ENCODE results near the gene SPSB2.
A peak's percentile ranks its signal among the peaks of the same experiment; 100 is the strongest.

Gene SPSB2

GRCh38 chr12:6851921-6852650 is 21.0 kb downstream of the SPSB2 start, which contains the start of gene USP5:
Gene USP5, plus strand, starts transcription at chr12:6852150. Its CDS starts 30 bp downstream, at chr12:6852180.
- peak; percentile 100 for DNase-seq (ENCODE audit: low spot score)

- DNase-seq (ENCODE audit: low spot score), result peak; percentile 99
These were observed 21.8 kb downstream of the SPSB2 start, which contains the start of gene CDCA3 for GRCh38 chr12:6851153-6851920. Gene CDCA3, minus strand, starts transcription at chr12:6851286. Its CDS starts 334 bp downstream, at chr12:6850952.

GRCh38 chr12:6850796-6851152 is 22.3 kb downstream of the SPSB2 start:
- no peak for DNase-seq (ENCODE audit: low spot score)

DNA sequence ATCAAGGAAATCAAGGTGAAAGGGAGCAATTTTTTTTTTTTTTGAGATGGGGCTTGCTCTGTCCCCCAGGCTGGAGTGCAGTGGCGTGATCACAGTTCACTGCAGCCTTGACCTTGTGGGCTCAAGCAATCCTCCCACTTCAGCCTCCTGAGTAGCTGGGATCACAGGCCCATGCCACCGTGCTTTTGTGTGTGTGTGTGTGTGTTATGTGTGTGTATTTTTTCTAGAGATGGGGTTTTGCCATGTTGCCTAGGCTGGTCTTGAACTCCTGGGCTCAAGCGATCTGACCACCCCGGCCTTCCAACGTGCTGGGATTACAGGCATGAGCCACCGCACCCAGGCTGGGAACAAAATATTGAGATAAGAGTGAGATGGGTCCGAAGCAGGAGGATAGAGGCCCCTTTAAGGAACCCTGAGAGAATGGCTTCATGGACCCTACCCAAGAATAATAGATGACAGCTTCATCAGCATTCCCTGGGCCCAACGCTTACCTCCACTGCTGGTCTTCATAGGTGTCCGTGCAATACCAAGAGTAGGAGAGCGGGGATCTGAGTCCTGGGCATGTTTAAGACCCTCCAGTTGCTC is 23.0 kb downstream of the SPSB2 start:
- DNase-seq (ENCODE audit: low spot score), result no peak

DNA sequence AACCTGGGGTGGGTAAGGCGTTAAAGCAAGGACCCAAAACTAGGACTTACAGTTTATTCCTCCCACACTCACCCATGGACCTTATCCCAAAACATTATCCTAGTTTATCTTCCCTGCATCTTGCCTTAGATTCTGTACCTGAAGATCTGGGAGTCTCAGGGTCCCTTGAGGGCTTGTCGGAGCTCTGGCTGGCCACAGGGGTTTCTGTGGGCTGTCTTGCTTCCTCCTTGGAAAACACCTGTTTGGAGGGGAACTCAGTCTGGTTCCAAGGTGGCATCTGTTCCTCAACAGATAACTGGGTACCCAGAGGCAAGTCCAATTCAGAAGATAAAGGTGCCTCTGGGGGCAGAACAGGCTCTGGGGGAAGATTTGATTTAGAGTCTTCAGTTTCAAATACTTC is 23.7 kb downstream of the SPSB2 start:
- DNase-seq (ENCODE audit: low spot score), result no peak

GRCh38 chr12:6847676-6848075 is 25.4 kb downstream of the SPSB2 start:
- DNase-seq (ENCODE audit: low spot score), result no peak

DNA sequence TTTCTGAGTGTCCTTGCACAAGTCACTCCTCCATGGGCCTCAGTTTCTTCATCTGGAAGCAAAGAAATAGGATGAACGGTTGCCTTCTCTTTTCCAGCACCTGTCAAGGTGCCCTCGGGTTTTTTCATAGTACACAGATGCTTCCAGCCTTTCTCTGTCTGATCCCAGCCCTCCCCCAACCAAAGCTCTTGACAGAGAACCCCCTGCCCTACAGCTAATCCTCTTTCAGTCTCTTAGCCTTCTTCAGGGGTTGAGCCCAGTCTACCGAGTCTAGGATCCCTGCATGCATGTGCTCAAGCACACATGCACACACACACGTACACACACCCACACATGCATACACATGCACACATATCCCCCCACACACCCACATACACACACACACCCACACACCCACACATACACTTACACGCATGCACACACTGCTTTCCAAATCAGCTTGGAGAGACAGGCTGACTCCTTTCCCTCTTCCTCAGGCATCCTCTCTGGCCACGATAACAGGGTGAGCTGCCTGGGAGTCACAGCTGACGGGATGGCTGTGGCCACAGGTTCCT is 26.7 kb downstream of the SPSB2 start:
- DNase-seq (ENCODE audit: low spot score), result no peak

DNA sequence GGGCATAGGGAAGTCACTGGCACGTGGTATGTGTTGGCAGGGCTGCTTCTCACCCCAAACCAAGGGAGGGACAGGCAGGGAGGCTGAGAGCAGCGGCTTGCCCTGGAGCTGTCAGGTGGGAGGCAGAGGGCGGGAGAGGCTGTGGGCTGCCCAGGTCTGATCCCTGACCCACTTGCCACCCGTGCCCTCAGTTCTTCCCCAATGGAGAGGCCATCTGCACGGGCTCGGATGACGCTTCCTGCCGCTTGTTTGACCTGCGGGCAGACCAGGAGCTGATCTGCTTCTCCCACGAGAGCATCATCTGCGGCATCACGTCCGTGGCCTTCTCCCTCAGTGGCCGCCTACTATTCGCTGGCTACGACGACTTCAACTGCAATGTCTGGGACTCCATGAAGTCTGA is 27.7 kb downstream of the SPSB2 start:
- DNase-seq (ENCODE audit: low spot score), result no peak

DNA sequence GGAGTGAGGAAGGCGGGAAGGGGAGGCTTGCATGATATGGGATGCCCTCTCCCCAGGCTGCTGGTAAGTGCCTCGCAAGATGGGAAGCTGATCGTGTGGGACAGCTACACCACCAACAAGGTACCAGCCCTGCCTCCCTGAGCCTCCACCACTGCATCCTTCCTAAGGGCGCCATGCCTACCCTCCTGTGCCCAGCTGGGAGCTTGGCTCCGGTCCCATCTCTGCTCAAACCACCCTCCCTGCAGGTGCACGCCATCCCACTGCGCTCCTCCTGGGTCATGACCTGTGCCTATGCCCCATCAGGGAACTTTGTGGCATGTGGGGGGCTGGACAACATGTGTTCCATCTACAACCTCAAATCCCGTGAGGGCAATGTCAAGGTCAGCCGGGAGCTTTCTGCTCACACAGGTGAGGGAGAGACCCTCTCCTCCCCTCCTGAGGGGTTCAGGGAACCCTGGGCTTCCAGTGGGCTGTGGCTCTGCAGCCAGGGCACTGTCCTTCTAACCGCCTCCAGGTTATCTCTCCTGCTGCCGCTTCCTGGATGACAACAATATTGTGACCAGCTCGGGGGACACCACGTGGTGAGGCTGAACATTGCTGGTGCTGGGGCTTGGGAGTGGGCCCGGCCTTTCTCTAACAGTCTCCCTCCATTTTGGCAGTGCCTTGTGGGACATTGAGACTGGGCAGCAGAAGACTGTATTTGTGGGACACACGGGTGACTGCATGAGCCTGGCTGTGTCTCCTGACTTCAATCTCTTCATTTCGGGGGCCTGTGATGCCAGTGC is 29.8 kb downstream of the SPSB2 start:
- DNase-seq (ENCODE audit: low spot score), result no peak

DNA sequence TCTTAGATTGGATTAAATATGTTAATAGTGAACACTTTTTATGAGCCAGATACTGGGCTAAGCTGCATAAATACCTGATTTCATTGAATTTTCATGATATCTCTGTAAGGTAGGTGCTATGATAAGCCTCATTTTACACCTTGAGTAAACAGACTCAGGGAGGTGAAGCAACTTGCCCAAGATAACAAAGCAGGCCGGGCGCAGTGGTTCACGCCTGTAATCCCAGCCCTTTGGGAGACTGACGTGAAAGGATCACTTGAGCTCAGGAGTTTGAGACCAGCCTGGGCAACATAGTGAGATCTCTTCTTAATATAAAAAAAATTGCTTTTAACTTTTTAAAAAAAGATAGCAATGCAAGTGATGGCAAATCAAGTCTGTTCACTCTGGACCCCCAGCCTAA is 31.0 kb downstream of the SPSB2 start:
- DNase-seq (ENCODE audit: low spot score), result no peak

DNA sequence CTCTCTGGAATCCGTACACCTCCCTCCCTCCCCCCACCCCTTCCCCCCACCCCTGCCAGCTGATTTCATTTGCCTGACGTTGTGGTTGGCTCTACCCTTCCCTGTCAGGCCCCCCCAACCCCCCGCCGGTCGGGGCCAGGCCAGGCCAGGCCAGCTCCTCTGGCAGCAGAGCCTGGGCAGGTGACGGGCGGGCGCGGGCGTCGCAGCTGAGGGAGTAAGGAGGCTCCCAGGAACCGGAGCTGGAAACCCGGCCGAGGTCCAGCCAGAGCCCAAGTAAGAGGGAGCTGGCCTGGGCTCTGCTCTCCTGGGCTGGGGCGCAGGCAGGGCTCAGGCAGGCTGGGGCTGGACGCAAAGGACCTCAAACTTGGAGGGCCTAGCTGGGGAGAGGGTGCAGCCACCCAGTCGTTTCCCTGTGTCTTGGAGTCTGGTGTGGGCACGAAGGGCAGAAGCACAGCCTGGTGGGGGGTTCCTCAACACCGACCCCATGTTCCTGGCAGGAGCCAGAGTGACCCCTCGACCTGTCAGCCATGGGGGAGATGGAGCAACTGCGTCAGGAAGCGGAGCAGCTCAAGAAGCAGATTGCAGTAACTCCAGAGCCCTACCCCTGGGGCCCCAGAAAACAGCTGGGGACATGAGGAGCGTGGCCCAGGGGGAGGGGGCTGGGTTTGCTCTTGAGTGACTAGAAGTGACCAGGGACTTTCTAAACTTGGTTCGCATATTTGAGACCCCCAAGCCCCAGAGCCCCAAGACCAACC is 32.2 kb downstream of the SPSB2 start, which contains the start of gene GNB3:
GNB3 (plus strand) TSS at position 165 of the 755 bp plus-strand sequence; CDS start at position 528, 363 bp downstream.
- DNase-seq (ENCODE audit: low spot score), result no peak

DNA sequence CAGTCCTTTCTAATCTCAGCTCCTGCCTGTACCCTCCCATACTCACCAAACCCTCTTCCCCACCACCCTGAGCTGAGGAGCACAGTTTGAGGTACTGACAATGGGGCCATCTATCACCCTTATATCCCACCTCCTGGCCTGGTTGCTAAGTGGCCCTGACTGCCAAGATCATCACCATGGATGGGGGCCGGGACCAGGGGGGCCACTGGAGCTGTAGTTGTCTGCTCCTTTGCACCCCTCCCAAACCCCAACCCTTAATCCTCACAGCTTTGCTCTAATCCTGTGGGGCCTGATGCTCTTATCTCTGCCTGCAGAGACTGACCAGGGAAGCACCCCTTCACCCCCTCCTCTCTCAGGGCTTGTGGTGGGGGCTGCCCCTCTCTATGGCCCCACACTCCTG is 32.8 kb downstream of the SPSB2 start:
- no peak for DNase-seq (ENCODE audit: low spot score)

GRCh38 chr12:6839482-6840201 is 33.5 kb downstream of the SPSB2 start:
- DNase-seq (ENCODE audit: low spot score), result no peak

GRCh38 chr12:6838854-6839253 is 34.2 kb downstream of the SPSB2 start:
- DNase-seq (ENCODE audit: low spot score), result no peak

DNA sequence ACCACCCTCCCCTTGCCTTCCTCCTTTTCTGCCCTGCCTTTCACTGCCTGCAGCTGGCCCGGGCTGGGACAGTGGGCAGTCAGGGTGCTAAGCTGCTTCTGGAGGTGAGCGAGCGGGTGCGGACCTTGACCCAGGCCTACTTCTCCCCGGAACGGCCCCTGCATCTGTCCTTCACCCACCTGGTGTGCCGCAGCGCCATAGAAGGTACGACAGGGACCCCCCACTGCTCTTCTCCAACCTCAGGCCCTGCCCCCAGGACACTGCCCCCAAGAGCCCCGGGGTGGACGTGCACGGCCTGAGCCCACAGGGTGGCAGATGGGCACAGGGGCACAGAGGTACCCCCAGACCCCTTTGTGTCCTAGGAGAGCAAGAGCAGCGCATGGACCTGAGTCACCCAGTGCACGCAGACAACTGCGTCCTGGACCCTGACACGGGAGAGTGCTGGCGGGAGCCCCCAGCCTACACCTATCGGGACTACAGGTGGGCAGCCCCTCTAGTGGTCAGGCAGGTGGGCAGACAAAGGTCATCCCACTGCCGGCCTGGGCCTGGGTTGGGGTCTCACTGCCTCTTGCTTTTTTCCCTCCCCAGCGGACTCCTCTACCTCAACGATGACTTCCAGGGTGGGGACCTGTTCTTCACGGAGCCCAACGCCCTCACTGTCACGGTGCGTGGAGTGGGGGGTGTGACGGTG is 35.6 kb downstream of the SPSB2 start:
- no peak for DNase-seq (ENCODE audit: low spot score)

DNA sequence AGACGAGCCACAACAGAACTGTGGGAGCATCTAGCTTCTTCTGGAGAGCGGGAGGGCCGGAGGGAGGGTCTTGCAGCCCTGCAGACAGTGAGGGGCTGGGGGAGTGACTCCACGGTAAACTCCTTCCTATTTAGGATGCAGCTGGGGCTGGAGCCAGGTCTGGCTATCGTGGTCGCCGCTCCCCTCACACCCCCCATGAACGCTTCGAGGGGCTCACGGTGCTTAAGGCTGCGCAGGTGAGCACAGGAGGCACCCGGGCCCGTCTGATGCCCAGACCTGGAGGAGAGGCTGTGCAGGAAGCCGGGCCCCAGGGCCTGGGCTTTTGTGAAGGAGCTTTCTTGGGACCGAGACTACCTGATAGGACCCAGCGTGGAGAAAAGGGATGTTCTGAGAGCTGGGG is 36.3 kb downstream of the SPSB2 start:
- DNase-seq (ENCODE audit: low spot score), result no peak

- DNase-seq (ENCODE audit: low spot score), result no peak
These were observed 38.2 kb downstream of the SPSB2 start for GRCh38 chr12:6834873-6835272.

DNA sequence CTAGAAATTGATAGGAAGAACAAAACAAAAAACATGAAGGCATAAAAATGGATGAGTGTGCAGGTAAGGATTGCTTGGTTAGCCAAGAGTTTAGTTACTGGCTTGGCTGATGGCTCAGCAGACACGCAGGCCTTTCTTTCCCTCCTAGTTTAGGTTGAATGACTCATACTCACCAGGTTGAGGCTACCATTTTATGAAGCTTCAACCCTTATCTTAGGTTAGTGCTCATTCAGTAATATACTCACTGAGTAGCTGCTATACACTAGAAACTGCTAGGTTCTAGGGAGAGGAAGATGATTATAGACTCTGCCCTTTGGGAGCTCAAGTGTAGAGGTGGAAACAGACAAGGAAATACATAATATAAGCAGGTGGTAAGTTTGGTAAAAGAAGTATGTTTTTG is 38.8 kb downstream of the SPSB2 start:
- no peak for DNase-seq (ENCODE audit: low spot score)

GRCh38 chr12:6833189-6833890 is 39.8 kb downstream of the SPSB2 start:
- no peak for DNase-seq (ENCODE audit: low spot score)

All from hematopoietic multipotent progenitor cell treated with erythropoietin and hydrocortisone succinate and interleukin-3 and kit ligand, for 15 days (in vitro differentiated cells).